C4-2B (cell line): ENCODE results near the gene BAAT.

ENCODE experiments used
- ZFX ChIP-seq: fragments of 450-650 bp; IDR thresholded peaks from 2 replicates; pipeline ENCODE4 v1.6.1; 2017
- TF ChIP-seq, protein P1 (sequence below): fragments of 450-650 bp; conservative IDR thresholded peaks from 2 replicates; pipeline ENCODE4 v1.5.1; 2017; ENCODE audit warnings: mild to moderate bottlenecking

DNA sequence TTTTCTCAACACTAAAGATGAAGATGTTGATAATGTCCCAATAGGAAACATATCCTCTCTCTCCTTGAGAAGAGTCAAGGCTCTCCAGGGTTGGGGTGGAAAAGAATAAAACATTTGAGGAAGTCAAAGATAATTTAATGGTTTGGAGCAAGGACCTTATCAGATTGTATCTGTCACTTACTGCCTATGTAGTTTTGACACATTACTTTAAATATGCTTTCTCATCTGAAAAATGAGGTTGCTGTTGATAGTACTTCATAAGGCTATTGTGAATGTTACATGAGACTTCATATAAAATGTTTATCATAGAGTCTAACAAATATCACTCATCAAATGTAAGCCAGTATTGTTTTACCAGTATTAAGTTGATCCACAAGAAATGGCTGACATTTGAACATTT is 48.7 kb downstream of the BAAT start:
- TF ChIP-seq, protein P1, sequence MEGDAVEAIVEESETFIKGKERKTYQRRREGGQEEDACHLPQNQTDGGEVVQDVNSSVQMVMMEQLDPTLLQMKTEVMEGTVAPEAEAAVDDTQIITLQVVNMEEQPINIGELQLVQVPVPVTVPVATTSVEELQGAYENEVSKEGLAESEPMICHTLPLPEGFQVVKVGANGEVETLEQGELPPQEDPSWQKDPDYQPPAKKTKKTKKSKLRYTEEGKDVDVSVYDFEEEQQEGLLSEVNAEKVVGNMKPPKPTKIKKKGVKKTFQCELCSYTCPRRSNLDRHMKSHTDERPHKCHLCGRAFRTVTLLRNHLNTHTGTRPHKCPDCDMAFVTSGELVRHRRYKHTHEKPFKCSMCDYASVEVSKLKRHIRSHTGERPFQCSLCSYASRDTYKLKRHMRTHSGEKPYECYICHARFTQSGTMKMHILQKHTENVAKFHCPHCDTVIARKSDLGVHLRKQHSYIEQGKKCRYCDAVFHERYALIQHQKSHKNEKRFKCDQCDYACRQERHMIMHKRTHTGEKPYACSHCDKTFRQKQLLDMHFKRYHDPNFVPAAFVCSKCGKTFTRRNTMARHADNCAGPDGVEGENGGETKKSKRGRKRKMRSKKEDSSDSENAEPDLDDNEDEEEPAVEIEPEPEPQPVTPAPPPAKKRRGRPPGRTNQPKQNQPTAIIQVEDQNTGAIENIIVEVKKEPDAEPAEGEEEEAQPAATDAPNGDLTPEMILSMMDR, result no peak
- TF ChIP-seq ZFX, result no peak
